Measurements from ENCODE around the gene ZNF853.

Gene ZNF853

GRCh38 chr7:6614953-6615722, at the start of gene ZNF853:
Gene ZNF853, plus strand, starts transcription at chr7:6615610. Its CDS starts 565 bp downstream, at chr7:6616175.
- no peak within 1 kb of the TSS for H3K27ac ChIP-seq
- H3K4me1 ChIP-seq (ENCODE audit: control insufficient read depth in 1 of 2, insufficient read depth in 1 of 2, low read depth in 1 of 2, low read length in 1 of 2): peaks cover 4 to 8% of the 10 kb centered on the region in 2 experiments
- H3K27me3 ChIP-seq: peaks cover 67% of the 10 kb centered on the region
- peak within 1 kb of the TSS in 1 of 2 experiments; percentile 12 for H3K4me3 ChIP-seq (ENCODE audit: low read depth in 1 of 2, low read length in 1 of 2)
- no peaks in the 10 kb centered on the region for H3K9me3 ChIP-seq
- H3K36me3 ChIP-seq: no peaks in the 10 kb centered on the region
- no peak for TF ChIP-seq CTCF (IDR thresholded peaks at IDR 0.05)

GRCh38 chr7:6565655-6566054, 49.8 kb upstream of the ZNF853 start:
- Histone ChIP-seq H3K27me3 (no peaks in the 10 kb centered on the region), H3K36me3 (no peaks in the 10 kb centered on the region), H3K27ac (no peak overlapping the region), H3K4me3 (ENCODE audit: low read depth in 1 of 2, low read length in 1 of 2) (no peak overlapping the region), H3K9me3 (no peaks in the 10 kb centered on the region), H3K4me1 (ENCODE audit: control insufficient read depth in 1 of 2, insufficient read depth in 1 of 2, low read depth in 1 of 2, low read length in 1 of 2) (peaks cover 0 to 2% of the 10 kb centered on the region in 2 experiments)
- no peak for TF ChIP-seq CTCF (IDR thresholded peaks at IDR 0.05)

GRCh38 chr7:6567886-6568285, 47.5 kb upstream of the ZNF853 start:
- H3K36me3 ChIP-seq: no peaks in the 10 kb centered on the region
- H3K4me3 ChIP-seq (ENCODE audit: low read depth in 1 of 2, low read length in 1 of 2): no peak overlapping the region
- peaks cover 0 to 2% of the 10 kb centered on the region in 2 experiments for H3K4me1 ChIP-seq (ENCODE audit: control insufficient read depth in 1 of 2, insufficient read depth in 1 of 2, low read depth in 1 of 2, low read length in 1 of 2)
- H3K27ac ChIP-seq: no peak overlapping the region
- no peak for TF ChIP-seq CTCF (IDR thresholded peaks at IDR 0.05)
- H3K9me3 ChIP-seq: no peaks in the 10 kb centered on the region
- no peaks in the 10 kb centered on the region for H3K27me3 ChIP-seq

- Histone ChIP-seq H3K9me3 (no peaks in the 10 kb centered on the region), H3K27me3 (no peaks in the 10 kb centered on the region), H3K27ac (no peak overlapping the region), H3K4me1 (ENCODE audit: control insufficient read depth in 1 of 2, insufficient read depth in 1 of 2, low read depth in 1 of 2, low read length in 1 of 2) (peaks cover 0 to 2% of the 10 kb centered on the region in 2 experiments), H3K36me3 (no peaks in the 10 kb centered on the region), H3K4me3 (ENCODE audit: low read depth in 1 of 2, low read length in 1 of 2) (no peak overlapping the region)
- no peak for TF ChIP-seq CTCF (IDR thresholded peaks at IDR 0.05)
Measured at GRCh38 chr7:6571160-6571779, 44.1 kb upstream of the ZNF853 start.

GRCh38 chr7:6575281-6576023, 40.0 kb upstream of the ZNF853 start:
- no peak for TF ChIP-seq CTCF (IDR thresholded peaks at IDR 0.05)
- H3K9me3 ChIP-seq: no peaks in the 10 kb centered on the region
- H3K4me3 ChIP-seq (ENCODE audit: low read depth in 1 of 2, low read length in 1 of 2): no peak overlapping the region
- no peak overlapping the region for H3K27ac ChIP-seq
- H3K27me3 ChIP-seq: no peaks in the 10 kb centered on the region
- H3K4me1 ChIP-seq (ENCODE audit: control insufficient read depth in 1 of 2, insufficient read depth in 1 of 2, low read depth in 1 of 2, low read length in 1 of 2): peaks cover 0 to 5% of the 10 kb centered on the region in 2 experiments
- H3K36me3 ChIP-seq: peaks cover 3% of the 10 kb centered on the region
